ENCODE results near the gene STAC3. TPM values are rescaled to one million over a fixed set of nuclear protein-coding genes. Genes with fewer than 3 reads are reported as not detected.

Gene STAC3
- total RNA-seq, 2 experiments from 2014 or later = 2.0 to 3.0 TPM

DNA sequence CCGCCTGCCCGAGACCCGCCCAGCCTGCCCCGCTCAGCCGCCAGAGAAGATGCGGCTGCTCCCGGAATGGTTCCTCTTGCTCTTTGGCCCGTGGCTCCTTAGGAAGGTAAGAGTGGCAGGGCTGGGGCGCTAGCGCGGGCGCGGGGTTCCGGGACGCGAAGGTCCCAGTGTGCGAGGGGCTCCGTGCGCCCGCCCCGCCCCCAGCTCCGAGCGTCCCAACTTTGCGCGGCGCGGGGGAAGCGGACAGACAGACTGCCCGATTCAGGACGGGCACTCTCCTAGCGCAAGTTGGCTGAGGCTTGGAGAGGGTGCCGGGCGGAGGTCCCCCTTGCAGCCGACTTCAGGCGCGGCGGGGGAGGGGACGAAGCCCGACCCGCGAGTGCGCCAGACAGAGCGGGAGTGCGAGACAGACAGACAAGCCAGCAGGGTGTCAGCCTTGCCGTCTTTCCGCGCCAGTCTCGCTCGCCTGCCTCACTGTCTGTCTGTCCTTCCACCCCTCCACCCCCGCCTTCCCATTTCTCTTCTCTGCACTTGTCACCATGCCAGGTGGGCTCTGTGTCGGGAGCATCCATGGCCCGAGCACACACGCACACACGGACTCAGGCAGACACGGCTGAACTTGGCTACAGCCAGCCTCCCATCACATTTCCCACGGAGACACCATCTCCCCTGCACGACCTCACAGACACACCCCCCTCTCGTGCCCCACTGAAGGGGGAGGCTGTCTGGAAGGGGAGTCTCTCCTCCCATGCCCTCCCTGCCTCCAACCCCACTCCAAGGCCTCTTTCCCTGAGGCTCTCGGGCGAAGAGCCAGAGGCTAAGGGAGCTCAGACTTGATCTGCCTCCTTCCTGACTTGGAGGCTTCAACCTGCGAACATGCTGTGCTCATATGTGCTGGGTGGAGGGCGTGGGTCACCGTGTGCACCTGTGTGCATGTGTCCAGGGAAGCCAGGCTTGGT, 33.8 kb downstream of the STAC3 start:
- Histone ChIP-seq H3K27me3 (ENCODE audit: control insufficient read depth in 1 of 2, insufficient read depth in 2 of 2, low read length in 2 of 2) (peaks cover 73 to 82% of the 10 kb centered on the region in 2 experiments), H3K36me3 (ENCODE audit: insufficient read depth, low read length) (no peaks in the 10 kb centered on the region), H3K9me3 (ENCODE audit: control insufficient read depth in 1 of 2, insufficient read depth in 1 of 2, low read length in 2 of 2) (peaks cover 0 to 29% of the 10 kb centered on the region in 2 experiments), H3K27ac (ENCODE audit: low read depth in 1 of 2, low read length in 2 of 2) (no peak overlapping the region), H3K4me3 (ENCODE audit: low read length) (peak overlapping the region; percentile 40), H3K4me1 (ENCODE audit: insufficient read depth, low read length) (peaks cover 68% of the 10 kb centered on the region)
- Mint-ChIP-seq H3K27ac (peak overlapping the region; percentile 50), H3K9me3 (no peaks in the 10 kb centered on the region), H3K4me3 (peak overlapping the region; percentile 88), H3K27me3 (peaks cover 81% of the 10 kb centered on the region), H3K4me1 (ENCODE audit: low read depth) (peaks cover 68% of the 10 kb centered on the region), H3K36me3 (ENCODE audit: low read depth) (no peaks in the 10 kb centered on the region)
- intact Hi-C loops (cut with DNase I, micrococcal nuclease) = no loop called here
- TF ChIP-seq, protein P1, sequence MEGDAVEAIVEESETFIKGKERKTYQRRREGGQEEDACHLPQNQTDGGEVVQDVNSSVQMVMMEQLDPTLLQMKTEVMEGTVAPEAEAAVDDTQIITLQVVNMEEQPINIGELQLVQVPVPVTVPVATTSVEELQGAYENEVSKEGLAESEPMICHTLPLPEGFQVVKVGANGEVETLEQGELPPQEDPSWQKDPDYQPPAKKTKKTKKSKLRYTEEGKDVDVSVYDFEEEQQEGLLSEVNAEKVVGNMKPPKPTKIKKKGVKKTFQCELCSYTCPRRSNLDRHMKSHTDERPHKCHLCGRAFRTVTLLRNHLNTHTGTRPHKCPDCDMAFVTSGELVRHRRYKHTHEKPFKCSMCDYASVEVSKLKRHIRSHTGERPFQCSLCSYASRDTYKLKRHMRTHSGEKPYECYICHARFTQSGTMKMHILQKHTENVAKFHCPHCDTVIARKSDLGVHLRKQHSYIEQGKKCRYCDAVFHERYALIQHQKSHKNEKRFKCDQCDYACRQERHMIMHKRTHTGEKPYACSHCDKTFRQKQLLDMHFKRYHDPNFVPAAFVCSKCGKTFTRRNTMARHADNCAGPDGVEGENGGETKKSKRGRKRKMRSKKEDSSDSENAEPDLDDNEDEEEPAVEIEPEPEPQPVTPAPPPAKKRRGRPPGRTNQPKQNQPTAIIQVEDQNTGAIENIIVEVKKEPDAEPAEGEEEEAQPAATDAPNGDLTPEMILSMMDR (IDR thresholded peaks at IDR 0.05) = no peak
- POLR2A ChIA-PET = interaction anchor here (0.6 to 1.9 kb wide), 3 partner anchors 9 to 21 kb away, joined by 6 read pairs; partner anchors contain the start of gene SHMT2
- ATAC-seq (ENCODE audit: poor library complexity) (peak; percentile 12), DNase-seq (peak in 4 of 14 experiments; percentile 27 to 69 (median 44))
- CTCF ChIA-PET = interaction anchor here (1.8 to 7.9 kb wide), 2 partner anchors 9 to 25 kb away, joined by 12 to 225 read pairs; a partner anchor contains a TSS

DNA sequence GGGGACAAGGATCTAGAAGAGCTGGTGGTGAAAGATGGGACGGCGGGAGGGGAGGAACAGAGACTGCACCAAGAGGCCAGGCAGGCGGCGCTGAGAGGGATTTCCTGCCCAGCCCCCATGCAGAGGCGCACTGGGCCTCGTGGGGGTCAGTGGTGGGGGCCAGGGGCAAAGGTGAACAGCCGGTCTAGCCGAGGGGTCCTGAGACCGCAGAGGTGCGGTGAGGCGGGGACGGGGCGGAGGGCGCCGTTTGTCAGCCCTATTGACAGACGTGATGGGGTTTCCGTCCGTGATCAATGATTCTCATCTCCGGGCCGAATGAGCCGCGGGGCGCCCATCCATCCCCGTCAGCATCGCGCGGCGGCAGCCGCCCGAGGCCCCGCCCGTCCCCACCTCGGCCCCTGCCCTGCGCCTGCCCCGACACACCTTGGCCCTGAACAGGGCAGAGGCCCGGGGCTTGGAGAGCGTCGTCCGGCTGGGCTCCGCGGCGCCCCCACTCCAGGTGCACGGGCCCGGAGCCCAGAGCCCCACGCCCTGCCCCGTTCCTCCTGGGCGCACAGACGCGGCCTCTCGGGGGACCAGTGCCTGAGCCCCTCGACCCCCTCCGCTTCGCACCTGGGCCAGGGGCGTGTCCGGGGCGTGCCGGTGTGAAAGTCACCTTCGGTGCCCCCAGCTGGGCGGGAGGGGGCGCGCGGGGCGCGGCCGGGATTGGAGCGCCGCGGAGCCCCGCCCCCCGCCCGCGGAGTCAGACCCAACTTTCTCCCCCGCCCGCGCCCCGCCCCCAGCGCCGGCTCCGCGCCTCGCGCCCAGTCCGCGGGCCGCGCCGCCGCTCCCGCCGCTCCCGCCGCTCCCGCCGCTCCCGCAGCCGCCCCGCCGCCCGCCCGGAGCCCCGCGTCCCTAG, 34.7 kb downstream of the STAC3 start, which contains the start of gene NXPH4:
TSS of gene NXPH4 (plus strand) at position 781 of the 898 bp plus-strand sequence. CDS start 176 bp downstream, outside the sequence.
- peak within 1 kb of the TSS; percentile 50 for H3K27ac Mint-ChIP-seq
- H3K4me1 ChIP-seq (ENCODE audit: insufficient read depth, low read length) = peaks cover 63% of the 10 kb centered on the region

More for the DNA sequence above, 34.7 kb downstream of the STAC3 start, which contains the start of gene NXPH4:
- peaks cover 61% of the 10 kb centered on the region for H3K4me1 Mint-ChIP-seq (ENCODE audit: low read depth)
- POLR2A ChIA-PET = interaction anchor here (0.6 to 3.2 kb wide), 4 partner anchors 10 to 26 kb away, joined by 6 to 11 read pairs (median 6); partner anchors contain the start of gene SHMT2
- peaks cover 72% of the 10 kb centered on the region for H3K27me3 Mint-ChIP-seq
- CTCF ChIA-PET = interaction anchor here (1.8 to 7.9 kb wide), 2 partner anchors 10 to 26 kb away, joined by 12 to 225 read pairs; a partner anchor contains a TSS
- peak within 1 kb of the TSS; percentile 88 for H3K4me3 Mint-ChIP-seq
- Histone ChIP-seq H3K4me3 (ENCODE audit: low read length) (peak within 1 kb of the TSS; percentile 40), H3K36me3 (ENCODE audit: insufficient read depth, low read length) (no peaks in the 10 kb centered on the region), H3K27ac (ENCODE audit: low read depth in 1 of 2, low read length in 2 of 2) (no peak within 1 kb of the TSS), H3K27me3 (ENCODE audit: control insufficient read depth in 1 of 2, insufficient read depth in 2 of 2, low read length in 2 of 2) (peaks cover 64 to 73% of the 10 kb centered on the region in 2 experiments), H3K9me3 (ENCODE audit: control insufficient read depth in 1 of 2, insufficient read depth in 1 of 2, low read length in 2 of 2) (peaks cover 0 to 24% of the 10 kb centered on the region in 2 experiments)
- intact Hi-C loops (cut with DNase I, micrococcal nuclease) = no loop called here
- ATAC-seq (ENCODE audit: poor library complexity) (peak; percentile 11), DNase-seq (peak in 12 of 14 experiments; percentile 42 to 80 (median 62))
- no peaks in the 10 kb centered on the region for H3K36me3 Mint-ChIP-seq (ENCODE audit: low read depth)
- no peaks in the 10 kb centered on the region for H3K9me3 Mint-ChIP-seq
- TF ChIP-seq, protein P1 (IDR thresholded peaks at IDR 0.05) = no peak

Measured in CD4-positive, alpha-beta T cell (primary cell).